HG03460 (cell line): ENCODE measurements around the gene CACNG3.
"Not testable (repeated sequence)": the region's sequence is repeated elsewhere in the genome, so short reads cannot be mapped to it uniquely, and the experiment has no call there.

Experiments used
- ATAC-seq: cut with Tn5 transposase; IDR thresholded peaks from one replicate; pipeline ENCODE4 v1.9.1; 2021; ENCODE audit not compliant: unreplicated experiment

CACNG3 gene

DNA sequence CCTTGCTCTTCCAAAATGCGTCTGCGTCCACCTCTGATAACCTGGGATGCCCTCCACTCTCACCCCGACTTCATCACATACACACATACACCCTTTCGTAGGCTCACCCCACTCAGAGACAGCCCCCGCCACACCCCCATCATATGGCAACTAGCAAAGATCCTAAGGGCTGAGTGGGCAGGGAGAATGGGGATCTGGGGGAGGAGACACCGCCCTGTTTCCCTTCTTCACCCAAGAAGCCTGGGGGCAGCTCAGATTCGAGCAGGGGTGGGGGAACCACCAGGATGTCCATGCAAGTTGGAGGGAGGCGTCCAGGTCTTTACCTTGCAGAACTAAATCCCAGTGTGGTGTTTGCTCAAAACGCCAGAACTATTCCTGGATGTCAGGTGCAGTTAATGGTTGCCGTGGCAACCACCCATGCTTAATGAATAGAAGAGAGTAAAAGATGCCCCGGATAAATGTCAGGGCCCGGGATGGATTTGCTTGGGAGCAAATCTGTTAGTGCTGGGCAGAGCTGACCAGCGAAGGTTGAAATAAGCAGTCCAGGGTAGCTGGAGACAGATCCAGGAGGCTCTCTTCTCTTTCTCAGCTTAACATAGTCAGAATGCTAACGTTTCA is 72.8 kb downstream of the CACNG3 start:
- no peak for ATAC-seq

DNA sequence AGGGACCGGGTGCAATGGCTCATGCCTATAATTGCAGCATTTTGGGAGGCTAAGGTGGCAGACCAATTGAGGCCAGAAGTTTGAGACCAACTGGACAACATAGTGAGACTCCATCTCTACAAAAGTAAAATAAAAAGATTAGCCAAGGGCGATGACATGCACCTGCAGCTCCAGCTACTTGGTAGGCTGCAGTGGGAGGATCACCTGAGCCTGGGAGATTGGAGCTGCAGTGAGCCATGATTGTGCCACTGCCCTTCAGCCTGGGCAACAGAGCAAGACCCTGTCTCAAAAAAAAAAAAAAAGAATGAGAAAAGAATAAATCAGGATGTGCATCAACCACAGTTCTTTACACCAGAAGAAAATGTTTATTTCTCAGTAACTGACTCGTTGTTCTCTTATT is 76.0 kb downstream of the CACNG3 start:
- no peak for ATAC-seq

DNA sequence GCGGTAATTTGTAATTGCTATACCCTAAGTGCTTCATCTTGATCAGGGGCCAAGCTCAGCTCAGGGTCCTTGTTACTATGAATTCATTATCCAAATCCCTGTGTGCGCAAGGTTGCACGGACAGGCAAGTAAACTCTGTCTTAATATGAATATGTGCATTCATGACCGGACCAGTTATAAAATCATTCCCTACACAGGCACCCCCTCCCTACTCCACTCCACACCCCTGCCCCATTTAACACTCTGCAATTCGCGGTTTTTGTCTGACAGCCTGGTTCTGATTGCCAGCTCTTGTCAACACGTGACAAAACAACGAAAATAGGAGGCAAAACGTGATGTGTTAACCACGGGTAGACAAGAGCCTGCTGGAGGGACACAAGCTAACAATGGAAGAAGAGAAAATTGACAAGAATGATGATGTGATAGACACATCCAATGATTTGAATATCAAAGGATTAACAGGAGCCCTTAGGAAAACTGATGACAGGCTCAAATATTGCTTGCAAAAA is 76.5 kb downstream of the CACNG3 start:
- ATAC-seq = no peak

DNA sequence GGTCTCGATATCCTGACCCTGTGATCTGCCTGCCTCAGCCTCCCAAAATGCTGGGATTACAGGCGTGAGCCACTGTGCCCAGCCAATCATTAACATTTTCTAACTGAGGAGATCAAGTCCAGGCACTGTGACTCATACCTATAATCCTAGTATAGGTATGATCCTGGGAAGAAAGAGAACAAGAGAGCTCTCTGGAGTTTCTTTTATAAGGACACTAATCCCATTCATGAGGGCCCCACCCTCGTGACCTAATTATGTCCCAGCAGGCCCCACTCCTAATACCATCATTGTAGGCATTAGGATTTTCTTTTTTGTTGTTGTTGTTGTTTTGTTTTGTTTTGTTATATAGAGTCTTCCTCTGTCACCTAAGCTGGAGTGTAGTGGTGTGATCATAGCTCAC is 80.4 kb downstream of the CACNG3 start:
- no peak for ATAC-seq

DNA sequence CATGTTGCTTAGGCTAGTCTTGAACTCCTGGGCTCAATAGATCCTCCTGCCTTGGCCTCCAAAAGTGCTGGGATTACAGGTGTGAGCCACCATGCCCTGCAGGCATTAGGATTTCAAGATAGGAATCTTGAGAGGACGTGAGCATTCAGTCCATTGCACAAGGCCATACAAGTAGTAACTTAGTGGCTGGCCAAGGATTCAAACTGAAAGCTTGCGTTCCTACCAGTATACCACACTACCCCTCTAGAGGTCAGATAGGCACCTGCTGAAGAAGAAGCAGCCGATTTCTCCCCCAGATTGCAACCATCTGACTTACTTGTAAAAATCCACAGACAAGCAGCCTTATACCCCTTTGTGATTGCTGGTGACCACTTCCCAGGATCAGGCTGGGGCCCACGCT is 80.9 kb downstream of the CACNG3 start:
- no peak for ATAC-seq

DNA sequence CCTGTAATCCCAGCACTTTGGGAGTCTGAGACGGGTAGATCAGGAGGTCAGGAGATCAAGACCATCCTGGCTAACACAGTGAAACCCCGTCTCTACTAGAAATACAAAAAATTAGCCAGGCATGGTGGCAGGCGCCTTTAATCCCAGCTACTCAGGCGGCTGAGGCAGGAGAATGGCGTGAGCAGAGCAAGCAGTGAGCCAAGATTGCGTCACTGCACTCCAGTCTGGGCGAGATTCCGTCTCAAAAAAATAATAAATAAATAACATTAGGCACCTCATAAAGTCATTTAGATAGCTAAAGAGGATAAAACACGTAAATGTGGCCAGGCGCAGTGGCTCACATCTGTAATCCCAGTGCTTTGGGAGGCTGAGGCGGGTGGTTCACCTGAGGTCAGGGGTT is 87.7 kb downstream of the CACNG3 start:
- not testable (repeated sequence) for ATAC-seq

DNA sequence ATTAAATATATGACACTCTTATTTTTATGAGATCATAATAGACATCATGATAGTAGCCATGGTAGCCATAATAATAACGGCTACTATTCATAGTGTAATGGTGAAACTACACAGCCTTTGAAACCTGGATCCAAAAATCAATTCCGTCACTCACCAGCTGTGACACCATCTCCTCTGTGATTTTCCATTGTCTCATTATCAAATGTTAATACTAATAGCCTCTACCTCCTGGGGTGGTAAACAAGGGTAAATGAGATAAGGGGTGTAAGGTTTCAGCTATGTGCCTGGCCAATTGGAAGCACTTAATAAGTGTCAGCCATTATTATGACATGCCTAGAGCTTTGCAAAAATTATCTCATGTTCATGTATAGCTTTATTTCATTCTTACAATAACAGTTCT is 88.6 kb downstream of the CACNG3 start:
- ATAC-seq = no peak

DNA sequence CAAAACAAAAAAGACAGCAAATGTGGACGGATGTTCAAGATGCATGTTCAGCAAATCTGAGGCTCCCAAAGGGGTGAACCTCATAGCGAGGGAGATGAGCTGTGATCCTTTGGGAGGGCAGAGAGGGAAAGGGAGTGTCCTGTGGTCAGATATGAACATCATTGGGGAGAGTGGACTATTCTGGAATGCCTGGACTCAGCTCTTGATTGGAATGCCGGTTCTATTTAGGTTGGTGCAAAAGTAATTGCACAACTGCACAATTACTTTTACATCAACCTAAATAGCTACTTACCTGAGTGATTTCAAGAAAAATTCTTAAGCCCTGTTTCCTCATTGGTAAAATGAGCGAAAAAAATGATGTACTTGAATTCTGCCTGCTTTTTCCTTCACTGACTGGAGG is 89.6 kb downstream of the CACNG3 start:
- no peak for ATAC-seq

DNA sequence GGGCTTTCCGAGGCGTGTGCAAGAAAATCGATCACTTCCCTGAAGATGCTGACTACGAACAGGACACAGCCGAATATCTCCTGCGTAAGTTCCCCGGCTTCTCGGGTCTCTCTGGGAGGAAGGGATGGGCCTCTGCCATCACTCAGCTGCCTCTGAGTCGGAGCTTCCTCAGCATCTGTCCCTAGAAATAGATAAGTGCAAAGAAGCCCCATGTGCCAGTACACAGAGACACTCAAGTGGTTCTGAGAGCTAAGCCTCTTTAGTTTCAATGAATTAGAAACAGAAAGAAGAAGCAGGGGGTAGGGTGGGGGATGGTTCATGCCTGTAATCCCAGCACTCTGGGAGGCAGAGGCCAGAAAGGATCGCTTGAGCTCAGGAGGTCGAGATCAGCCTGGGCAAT is 90.6 kb downstream of the CACNG3 start:
- no peak for ATAC-seq

DNA sequence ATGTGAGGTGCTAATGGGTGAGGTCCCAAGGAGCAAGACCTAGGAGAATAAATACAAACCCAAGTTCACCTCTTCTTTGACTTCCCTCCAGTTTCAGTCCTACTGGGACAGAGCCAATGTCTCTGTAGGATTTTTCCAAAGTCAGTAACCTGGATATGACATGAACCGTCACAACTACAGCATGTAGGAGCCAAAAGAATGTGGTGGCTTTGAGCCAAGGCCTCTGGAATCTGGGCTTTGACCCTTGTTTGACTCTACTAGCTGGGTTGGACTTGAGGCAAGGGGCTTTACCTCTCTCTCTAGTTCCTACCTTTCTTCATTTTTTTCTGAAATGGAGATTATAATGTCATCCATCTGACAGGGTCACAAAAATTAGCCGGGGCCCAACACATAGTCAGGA is 91.4 kb downstream of the CACNG3 start:
- ATAC-seq = no peak

DNA sequence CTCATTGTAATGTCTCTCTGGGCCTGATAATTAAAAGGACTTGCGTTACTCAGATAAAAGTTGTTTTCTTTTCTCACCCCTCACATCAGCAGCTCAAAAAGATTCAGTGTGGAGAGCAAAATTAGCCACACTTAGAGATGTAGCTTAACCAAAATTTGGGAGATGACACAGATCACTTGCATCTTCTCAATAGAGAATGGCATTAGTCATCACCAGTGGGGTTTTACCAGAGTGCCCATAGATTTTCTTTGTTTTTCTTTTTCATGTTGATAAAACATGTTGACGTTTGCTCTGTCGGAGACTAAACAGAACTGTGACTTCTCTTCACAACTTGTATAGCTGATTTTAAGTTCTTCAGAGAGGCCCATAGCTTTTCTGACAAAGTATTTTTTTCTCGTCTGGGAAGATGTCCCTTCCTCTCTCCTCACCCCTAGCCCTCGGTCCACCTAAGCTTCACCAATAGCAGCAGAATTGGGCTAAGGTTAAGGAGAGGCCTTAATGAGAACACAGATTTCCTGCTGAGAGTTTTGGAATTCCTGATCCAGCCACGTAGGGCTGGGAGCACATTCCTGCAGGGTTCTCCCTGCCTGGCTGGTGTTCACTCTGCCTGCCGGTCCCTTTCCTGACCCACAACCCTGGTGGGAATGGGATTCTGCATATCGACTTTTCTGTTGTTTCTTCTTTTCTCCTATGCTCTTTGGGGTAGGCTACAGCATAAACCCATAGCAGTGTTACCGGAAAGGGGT is 92.6 kb downstream of the CACNG3 start:
- no peak for ATAC-seq

DNA sequence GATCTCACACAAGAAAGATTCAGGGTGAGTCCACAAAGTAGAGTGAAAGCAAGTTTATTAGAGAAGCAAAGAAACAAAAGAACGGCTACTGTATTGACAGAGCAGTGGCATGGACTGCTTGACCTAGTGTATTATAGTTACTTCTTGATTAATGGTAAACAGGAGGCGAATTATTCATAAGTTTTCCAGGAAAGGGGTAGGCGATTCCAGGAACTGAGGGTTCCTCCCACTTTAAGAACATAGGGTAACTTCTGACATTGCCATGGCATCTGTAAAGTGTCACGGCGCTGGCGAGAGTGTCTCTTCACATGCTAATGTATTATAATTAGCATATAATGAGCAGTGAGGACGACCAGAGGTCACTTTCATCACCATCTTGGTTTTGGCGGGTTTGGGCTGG is 93.2 kb downstream of the CACNG3 start:
- ATAC-seq = no peak

DNA sequence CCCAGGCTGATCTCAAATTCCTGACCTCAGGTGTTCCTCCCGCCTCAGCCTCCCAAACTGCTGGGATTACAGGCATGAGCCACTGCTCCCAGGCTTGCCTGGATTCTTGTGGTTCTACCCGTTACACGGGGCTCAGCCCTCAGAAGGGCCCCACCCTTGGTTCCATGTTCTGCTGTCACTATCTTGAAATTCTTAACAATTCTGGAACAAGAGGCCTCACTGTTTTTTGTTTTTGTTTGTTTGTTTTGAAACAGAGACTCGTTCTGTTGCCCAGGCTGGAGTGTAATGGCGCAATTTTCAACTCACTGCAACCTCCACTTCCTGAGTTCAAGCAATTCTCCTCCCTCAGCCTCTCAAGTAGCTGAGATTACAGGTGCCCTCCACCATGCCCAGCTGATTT is 96.6 kb downstream of the CACNG3 start:
- no peak for ATAC-seq

DNA sequence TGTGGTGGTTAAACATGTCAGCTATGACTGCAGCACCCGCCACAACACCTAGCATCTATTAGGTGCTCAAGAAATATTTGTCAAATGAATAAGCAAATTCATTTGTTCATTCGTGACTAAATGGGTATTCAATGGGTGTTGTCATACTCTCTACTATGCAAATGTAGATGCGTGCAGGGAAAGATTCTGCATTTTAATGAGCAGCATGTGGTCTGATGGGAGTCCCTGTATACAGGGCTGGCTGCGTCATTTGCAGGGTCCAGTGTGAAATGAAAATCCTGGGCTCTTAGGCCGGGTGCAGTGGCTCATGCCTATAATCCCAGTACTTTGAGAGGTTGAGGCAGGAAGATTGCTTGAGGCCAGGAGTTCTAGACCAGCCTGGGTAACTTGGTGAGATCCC is 97.5 kb downstream of the CACNG3 start:
- no peak for ATAC-seq

DNA sequence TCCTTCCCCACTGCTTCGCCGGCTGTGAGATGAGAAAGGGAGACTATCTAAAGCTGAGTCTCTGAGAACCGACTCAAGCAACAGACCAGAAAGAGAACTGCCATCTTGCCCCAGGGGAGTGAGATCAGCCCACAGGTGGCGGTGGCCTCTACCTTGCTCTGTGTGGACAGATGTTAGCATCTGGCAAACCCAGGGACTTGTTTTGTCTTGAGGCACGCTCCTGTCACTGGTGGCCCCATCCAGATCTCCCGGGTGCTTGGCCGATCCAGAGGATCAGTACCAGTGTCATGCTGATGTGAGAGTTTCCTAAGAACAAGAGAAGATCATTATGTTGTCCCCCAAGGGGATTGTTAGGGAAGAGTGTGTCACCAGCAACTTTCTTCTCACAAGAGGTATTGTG is 101.4 kb downstream of the CACNG3 start:
- ATAC-seq = no peak

DNA sequence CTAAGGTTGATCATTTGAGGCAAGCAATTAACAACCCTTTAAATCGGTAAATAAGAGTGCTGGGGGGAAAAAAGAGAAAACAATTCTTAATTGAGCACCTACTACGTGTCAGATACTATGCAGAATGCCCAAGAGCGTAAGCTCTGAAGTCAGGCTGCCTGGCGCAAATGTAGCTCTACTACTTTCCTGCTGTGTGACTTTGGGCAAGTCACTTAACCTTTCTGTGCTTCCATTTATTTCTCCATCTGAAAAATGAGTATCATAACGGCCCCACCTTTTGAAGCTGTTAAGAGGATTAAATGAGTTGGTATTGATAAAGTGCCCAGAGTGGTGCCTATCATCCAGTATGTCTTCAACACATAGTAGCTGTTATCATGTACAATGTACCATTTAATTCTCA is 102.0 kb downstream of the CACNG3 start:
- no peak for ATAC-seq

DNA sequence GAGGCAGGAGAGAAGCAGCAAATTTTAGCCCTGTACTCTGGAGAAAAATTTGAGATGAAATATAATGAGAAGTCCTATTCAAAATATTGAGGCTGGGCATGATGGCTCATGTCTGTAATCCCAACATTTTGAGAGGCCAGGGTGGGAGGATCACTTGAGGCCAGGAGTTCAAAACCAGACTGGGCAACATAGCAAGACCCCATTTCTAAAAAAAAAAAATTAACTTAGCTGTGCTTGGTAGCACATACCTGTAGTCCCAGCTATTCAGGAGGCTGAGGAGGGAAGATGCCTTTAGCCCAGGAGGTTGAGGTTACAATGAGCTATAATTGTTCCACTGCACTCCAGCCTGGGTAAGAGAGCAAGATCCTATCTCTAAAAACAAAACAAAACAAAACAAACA is 103.4 kb downstream of the CACNG3 start:
- ATAC-seq = no peak

DNA sequence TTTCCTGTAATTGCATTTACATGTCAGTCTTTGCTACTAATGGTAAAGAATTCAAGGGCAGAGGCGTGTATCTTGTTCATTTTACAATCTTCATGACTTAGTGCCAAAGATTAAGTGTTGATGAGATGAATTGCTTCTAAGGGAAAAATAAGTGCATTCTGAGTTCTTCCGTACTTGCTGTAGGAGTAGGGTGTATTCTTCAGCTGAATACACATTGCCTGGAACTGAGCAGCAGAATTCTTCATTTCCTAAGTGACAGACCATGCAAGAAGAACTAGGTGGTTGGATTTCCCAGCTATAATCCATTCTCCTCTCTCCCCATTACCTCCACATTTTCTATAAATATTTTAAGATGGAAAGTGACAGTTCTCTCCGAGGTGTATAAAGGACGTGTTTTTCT is 104.8 kb downstream of the CACNG3 start:
- ATAC-seq = no peak

DNA sequence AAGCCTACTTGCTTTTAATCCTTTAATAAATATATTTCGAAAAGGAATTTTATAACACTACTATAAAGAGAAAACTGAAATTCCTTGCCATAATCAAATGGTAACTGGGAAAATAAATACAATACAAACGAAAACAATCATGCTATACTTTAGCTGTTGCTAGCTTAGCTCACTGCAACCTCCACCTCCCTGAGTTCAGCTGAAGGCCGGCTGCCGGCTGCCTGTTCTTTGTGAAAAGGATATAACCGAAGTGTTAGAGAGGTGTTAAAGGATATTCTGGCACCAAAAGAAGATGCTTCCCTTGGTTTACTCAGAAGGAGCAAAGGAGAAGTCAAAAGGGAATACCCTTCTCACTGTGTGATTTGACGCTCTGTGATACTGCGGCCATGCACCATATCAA is 108.5 kb downstream of the CACNG3 start:
- no peak for ATAC-seq

DNA sequence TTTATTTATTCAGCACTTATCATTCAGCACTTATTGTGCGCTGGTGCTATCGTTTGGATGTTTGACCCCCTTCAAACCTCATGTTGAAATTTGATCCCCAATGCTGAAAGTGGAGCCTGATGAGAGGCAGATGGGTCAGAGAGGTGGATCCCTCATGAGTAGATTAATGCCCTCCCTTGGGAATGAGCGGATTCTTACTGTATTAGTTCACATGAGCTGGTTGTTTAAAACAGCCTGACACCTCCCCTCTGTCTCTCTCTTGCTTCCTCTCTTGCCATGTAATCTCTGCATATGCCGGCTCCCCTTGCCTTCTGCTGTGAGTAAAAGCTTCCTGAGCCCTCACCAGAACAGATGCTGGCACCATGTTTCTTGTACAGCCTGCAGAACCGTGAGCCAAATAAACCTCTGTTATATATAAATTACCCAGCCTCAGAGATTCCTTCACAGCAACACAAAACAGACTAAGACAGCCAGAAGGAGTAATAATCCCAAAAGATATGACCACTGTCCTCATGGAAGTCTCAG is 111.1 kb downstream of the CACNG3 start:
- ATAC-seq = no peak

DNA sequence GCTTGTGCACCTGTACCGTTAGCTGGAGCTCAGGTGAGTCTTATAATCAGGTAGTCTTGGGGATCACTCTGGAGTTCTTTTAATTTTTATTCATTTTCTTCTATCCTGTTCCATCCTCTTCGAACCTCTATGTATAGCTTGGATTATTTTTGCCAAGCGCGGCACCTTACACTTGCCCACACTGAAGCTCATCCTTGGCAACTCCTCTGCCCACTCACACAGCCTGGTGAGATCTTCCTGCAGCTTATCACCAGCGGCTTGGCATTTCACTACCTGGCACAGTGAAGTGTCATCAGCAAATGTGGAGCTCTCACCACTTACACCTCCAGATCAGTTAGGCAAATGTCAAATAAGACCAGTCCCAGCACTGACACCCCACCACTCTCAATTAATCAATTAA is 116.7 kb downstream of the CACNG3 start:
- ATAC-seq = no peak

DNA sequence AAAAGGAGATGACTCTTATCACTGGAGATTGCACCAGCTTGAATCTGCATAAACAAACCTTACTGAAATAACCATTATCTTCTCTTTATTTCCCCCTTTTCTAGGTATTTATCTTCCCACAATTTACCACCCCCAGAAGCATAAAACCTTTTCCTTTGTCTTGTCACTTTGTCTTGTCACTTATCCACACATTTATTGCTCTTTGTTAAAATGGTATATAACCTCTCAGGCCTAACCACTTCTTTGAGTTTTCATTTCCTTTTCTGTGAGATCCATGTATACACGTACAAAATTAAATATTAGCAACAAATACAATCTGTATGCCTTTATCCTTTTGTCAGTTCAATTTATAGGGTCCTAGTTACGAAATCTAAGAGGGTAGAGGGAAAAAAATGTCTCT is 122.9 kb downstream of the CACNG3 start:
- ATAC-seq = no peak
